CD1c-positive myeloid dendritic cell (primary cell): Measurements from ENCODE around the gene PKIB.
"Not testable (repeated sequence)": the region's sequence is repeated elsewhere in the genome, so short reads cannot be mapped to it uniquely, and the experiment has no call there.

Source experiments
- DNase-seq: peaks from one replicate; pipeline ENCODE4 v3.0.0-alpha.2; 2016; ENCODE audit errors: extremely low spot score

PKIB gene, protein sequence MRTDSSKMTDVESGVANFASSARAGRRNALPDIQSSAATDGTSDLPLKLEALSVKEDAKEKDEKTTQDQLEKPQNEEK

DNA sequence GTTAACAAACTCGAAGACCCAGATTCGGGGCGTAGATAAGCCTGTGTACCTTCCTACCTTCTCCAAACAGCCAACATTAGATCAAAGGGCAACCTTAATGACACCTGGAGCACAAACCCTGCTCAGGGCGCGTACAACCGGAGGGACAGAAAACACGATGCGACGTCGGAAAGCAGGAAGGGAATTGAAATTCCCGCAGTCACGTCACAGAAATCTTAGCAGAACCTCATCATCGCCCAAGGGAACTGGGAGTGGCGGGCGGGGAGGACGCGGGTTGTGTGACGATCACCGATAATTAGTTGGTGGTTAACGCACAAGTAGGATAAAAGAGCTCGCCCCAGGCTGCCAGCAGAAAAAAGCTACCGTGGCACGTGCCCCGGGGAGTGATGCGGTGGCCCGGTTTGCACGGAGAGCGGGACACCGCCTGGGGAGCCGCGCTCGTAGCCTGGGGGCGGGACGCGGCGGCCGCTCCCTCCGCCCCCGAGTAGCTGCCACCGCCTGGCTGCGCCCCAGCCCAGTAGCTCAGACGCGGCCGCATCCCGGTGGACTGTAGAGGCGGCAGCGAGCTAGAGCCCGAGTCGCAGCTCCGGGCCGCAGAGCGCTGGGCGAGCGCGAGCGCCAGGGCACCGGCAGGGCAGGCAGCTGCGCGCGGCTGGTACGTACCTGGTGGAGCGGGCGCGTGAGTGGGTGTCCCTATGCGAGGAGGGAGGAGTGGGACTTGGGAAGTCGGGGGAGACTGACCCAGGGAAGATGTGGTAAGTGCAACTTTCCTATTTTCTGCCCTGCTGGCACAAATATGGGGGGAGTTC is at the start of gene PKIB:
PKIB (plus strand) TSS at position 525 of the 809 bp plus-strand sequence. CDS start 107,390 bp downstream, outside the sequence.
- DNase-seq, result peak; percentile 80

DNA sequence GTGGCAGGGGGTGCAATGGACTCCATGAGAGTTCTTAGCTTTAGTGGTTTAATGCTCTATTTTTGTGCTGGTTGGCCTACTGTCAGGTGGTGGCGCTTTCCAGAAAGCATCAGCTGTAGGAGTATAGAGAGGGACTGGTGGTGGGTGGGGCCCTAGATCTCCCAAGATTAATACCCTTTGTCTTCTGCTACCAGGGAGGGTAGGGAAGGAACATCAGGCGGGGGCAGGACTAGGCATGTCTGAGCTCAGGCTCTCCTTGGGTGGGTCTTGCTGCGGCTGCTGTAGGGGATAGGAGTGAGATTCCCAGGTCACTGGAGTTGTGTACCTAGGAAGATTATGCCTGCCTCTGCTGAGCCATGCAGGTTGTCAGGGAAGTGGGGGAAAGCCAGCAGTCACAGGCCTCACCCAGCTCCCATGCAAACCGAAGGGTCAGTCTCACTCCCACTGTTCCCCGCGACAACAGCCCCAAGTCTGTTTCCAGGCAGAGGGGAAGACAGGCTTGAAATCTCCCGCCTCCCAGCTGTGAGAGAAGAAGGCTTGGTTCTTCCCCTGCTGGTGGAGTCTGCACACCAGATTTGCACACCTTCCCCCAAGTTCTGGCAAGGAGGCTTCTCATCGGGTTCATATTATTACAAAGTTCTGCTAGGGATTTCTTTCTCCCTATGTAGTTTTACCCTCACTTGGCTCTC is 46.7 kb upstream of the PKIB start:
- no peak for DNase-seq

DNA sequence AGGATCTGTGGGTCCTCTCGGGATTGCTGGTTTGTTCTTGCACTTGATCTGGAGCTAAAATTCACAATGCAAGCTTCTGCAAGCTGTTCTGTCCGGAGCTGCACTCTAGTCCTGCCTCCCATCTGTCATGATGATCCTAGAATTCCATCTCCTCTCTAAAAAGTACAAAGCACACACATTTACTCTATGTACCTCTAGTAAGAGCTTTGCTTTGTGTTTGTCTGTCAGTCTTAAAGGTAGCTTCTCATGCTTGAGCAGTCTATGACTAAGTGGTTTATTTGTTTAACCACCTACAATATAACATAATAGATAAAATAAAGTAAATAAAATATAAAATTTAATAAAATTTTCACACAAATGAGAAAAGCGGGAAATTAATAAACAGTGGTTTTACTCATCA is 46.0 kb upstream of the PKIB start:
- no peak for DNase-seq

DNA sequence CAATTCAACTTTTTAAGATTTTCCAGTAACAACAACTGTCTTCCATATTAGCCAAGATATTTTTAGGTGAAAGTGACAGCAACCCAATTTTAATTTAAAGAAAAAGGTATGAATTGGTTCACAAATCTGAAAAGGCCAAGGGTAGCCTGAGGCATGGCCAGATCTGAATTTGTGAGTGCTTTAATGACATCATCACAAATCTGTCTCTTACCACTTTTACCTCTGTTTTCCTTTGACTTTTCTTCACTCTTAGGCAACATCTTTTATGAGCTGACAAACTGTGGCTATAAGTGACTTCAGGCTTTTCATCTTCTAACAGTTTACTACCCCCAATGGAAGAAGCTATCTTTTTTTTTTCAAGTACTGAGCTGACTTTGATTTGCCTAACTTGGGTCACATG is 44.5 kb upstream of the PKIB start:
- no peak for DNase-seq

DNA sequence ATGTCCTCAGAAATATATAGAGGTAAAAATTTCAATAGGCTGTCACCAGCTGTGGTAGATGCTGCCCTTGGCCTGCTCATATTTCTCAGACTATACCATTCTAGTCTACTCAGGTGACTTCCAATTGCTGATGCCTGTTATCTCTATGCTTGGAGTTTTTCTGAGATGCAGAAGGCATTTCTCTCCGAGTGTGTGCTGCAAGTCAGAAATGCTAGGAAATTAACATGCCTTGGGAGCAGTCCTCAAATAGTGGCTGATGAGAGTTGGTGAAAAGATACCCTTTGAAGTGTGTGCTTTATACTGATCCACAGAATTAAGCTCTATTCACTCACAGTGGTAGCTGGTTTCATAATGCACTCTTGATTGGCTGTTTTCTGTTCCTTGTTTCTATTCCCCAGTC is 43.2 kb upstream of the PKIB start:
- peak; percentile 24 for DNase-seq

DNA sequence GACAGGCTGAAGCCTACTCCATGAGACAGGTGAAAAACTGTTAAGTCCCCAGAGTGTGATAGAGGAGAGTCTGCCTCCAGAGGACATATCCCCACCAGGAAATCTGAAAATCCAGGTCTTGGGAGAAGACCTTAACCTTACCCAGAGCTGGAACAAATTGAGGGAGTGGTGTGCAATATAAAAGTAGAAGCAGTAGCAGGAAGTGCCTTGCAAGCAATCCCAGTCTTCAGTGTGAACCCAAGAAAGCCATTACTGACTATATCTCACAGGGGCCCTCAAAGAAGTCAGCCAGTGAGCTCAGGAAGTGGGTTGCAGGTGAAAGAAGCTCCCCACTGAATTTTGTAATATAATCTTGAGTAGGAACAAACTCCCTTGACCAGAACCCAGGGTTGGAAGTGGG is 41.9 kb upstream of the PKIB start:
- DNase-seq, result no peak

DNA sequence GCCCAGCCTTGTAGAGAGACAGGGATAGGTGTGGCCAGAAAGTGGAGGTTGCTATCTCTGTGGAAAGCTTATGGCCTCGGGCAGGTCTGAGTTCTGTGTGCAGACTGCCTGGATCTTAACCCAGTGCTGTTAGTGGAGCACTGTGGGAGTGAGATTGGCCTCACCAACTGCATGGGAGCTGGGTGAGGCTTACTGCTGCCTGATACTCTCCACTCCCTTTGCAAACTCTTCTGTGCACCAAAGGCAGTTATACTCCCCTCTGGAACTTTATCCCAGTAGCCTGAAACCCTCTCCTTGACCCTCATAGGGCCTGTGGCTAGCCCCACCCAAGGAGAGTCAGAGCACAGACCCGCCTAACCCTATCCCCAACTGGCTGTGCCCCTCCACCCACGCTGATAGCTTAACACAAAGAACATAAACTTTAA is 41.4 kb upstream of the PKIB start:
- DNase-seq, result no peak

DNA sequence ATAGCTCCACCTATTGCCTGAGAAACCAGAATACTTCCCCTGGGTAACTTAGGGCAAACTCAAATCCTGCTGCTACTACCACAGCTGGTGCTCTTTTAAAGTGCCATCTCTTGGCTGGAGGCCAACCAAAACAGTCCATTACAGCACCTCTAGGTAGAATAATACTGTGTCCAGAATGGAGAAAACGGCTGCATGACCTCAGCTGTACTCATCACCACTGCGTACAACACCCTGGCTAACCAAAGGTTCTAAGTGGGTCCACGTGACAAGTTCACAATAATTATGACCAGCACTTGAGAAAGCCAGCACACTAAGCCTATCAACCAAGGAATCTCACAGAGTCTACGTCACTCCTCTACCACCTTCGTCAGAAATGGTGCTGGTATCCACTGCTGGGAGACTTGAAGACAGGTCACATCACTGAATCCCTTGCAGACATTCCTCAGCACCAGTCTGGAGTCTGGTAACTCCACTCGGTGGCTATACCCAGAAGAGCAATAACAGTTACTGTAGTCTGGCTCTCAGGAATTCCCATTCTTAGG is 40.9 kb upstream of the PKIB start:
- DNase-seq, result no peak

DNA sequence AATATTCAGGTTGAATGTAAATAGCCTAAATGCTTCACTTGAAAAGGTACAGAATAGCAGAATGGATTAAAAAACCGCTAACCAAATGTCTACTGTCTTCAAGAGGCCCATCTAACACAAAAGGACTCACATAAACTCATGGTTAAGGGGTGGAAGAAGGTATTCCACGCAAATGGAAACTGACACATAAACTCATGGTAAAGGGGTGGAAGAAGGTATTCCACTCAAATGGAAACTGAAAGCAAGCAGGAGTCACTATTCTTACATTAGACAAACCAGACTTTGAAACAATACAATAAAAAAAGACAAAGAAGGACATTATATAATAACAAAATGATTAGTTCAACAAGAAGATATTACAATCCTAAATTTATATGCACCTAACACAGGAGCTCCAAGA is 38.3 kb upstream of the PKIB start:
- DNase-seq, result no peak

DNA sequence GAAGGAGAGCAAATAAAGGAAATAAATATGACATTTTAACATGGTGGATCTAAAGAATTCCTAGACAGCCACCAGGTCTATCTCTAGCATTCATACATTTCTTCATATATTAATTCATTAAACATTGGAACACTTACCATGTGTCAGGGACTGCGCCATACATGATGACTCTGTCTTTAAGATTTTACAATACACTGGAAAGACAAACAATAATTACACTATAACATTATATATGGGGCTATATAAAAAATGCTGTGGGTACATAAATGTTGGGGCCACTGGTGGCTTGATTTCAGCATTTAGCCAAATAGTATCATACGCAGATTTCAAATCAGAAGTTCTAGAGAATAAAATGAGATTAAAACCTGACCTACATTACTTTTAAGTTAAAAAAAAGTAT is 33.3 kb upstream of the PKIB start:
- no peak for DNase-seq

DNA sequence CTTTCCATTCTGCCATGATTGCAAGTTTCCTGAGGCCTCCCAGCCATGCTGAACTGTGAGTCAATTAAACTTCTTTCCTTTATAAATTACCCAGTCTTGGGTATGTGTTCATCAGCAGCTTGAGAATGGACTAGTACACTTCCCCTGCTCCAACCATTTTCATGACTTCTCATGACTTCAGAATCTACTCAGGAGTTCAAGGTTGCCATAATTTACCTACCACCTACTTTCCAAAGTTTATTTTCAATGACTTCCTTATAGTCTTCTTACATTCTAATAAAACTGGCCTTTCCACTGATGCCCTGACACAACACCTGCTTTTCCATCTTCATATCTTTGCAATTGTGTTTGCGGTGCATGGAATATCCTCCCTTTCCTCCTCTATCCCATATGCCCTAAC is 31.2 kb upstream of the PKIB start:
- no peak for DNase-seq

DNA sequence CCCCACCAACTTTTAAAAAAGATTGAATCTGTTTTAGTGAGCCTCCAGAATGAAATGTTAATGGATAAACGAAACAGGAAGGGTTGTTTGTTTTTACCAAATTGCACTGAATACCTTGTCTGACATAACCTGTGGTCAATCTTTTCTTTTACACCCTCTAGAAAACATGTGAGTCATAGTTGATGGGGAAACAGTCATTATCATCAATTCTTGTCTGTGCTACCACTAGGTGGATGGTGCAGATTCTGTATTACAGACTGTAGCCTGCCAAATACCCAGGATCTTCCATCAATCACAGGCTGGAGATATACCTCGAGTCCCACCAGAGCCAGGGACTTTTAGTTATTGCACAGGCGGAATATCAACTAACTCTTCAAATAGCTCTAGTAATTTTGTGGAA is 29.5 kb upstream of the PKIB start:
- no peak for DNase-seq

DNA sequence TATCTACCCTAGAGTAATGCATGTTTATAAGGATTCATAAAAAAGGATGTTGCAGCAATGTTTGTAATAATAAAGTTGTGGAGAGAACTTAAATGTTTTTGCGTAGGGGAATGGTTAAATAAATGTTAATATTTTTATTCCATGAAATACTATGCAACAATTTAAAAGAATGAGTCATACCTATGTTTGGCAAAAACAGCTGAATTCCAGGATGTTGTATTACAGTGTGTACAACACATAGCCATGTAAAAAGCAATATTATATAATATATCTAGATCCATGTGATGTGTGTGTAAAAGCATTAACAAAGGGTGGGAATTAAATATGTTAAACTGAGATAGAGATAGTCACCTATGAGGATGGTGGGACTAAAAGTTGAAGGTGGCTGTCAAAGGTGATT is 21.1 kb upstream of the PKIB start:
- no peak for DNase-seq

DNA sequence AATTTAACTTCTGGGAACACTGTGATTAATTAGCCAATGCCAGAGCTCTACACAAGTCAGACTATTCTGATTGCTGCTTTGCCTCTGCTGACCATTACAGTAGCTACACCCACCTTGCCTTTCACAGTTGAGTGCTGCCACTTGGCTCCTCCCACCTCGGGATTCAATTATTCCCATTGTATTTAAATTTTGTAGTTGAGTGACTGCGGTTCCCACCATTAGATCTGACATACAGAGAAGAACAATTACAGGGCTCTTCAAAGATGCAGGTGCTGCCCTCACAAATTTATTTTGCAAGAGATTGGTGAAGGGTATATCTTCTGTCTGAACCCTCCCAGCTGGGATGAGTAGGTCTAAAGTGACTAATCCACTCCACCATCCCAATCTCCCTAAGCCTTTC is 11.9 kb upstream of the PKIB start:
- DNase-seq, result not testable (repeated sequence)

DNA sequence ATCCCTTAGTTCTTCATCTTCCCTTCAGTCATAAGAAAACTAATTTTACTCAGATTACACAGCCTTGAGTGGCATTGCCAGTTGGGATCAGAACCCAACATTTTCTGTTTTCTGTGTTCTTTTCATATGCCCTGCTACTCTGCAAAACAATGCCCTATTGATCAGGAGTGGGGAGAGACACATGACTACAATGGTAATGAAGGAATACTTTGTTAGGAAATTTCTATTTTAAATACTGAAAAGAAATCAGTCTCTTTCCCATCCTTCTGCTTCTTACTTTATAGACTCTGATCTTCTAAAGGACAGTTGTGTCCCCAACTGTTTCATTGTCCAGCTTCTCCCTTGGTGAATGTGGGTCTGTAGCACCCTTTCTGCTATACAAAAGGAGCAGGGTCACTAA is 5.5 kb upstream of the PKIB start:
- no peak for DNase-seq

DNA sequence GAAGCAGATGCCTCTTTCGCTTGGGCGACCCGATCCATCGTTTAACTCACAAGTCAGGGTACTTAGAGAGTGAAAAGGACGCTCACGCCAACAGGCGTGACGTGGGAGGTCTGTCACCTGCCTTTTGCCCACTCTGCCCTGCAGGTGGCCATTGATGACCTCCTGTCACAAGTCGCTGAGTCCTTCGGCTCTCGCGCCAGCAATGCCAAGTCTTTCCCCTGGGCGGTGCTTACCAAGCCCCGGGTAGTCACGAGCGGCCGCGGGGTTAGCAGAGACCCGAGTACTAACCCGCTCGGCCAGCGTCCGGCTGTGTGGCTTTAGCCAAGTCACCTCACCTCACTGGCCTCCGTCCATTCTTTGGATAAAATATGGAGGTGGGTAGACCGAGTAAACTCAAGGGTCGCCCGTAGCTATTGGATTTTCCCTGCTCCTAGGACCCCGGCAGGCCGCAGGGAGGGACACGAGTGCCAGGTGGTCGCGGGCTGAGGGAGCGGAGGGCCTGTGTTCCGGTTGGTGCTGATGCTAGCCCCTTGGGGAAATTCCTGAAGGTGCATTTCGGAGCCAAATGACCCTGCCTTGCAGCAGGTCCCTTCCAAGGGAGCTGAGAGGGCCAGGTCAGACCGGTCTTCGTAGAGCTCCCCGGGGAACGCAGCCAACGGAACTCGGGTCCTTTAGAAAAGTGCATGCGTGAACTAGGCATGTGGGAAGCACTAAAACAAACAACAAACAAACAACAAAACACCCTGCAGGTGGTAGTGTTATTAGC is 668 bp downstream of the PKIB start:
- peak; percentile 39 for DNase-seq

DNA sequence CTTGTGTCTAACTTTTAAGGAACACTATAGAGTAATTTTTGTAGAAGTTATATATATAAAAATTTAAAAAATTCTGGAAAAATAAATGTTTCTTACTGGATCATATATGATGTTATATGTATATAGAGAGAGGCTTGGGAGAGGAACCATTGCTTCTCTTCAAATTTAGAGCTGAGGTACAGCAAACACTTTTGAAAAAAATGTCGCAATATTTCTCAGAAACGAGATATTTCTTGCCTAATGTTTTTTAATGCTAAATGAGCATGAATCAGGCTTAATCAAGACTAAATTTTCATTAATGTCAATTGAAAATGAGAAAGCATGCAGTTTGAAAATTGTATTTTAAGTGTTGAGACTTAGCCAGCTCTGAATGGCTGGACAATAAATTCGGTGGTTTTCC is 2.6 kb downstream of the PKIB start:
- DNase-seq, result no peak

DNA sequence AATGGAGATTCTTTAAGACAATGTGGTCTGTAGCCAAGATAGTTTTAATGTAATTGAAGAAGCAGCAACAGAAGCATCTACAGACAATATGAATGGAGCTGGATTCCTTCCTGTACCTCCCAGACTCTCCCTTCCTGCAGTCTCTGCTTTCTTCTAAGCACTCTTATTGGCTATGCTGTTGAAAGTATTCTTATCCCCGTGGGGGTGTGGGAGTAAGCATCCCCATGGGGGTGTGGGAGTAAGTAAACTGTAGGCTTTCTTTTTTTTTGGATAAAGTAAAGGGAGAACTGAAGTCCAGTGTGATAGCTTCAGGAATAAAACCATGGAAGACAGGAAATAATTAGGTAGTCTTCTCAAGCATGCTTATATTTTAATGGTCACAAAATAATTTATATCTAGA is 4.1 kb downstream of the PKIB start:
- no peak for DNase-seq

DNA sequence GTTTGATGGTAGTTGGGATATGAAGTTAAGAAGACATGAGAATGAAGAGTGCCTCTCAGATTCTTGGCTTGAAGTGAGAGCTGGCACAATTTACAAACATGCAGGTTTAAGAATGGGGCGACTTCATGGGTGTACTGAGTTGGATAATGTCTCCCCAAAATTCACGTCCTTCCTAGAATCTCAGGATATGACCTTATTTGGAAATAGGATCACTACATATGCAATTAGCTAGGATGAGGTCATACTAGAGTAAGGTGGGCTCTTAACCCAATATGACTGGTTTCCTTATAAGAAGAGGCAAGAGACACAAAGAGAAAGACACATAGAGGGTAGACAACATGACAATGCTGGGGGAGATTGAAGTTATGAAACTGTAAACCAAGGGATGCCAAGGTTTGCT is 5.2 kb downstream of the PKIB start:
- DNase-seq, result no peak

DNA sequence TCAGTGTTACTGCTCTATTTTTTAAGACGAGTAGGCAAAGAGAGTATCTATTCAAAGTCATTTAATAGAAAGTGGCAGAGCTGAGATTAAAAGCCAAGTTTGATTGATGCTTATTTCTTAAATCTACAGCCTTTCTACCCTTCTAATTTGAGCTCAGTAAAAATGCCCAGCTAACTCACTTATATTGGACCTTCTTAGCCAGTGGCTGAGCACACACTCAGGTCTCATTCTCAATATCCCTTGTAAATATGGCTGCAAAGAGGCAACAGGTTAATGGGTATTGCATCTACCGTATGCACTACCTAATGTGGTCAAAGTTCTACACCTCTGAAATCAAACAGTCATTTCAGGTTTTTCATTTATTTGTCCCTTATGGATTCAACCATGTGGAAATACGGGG is 6.7 kb downstream of the PKIB start:
- DNase-seq, result no peak

DNA sequence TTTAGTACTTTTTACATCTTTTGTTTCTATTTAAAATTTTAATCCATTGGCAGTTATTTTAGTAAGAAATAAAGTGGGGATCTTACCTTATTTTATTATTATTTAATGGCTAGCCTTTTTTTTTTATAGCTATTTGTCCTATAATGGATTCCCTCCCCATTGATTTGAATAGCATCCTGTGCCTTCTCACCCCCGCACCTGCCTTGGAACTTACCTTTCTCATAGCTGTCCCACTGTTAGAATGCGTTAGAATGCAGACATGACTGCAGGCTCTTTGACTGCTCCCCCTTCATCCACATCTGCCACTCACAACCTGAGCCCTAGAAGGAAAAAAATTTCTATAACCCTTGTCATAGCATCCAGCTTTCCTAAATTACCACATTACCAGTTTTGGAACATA is 9.1 kb downstream of the PKIB start:
- no peak for DNase-seq

DNA sequence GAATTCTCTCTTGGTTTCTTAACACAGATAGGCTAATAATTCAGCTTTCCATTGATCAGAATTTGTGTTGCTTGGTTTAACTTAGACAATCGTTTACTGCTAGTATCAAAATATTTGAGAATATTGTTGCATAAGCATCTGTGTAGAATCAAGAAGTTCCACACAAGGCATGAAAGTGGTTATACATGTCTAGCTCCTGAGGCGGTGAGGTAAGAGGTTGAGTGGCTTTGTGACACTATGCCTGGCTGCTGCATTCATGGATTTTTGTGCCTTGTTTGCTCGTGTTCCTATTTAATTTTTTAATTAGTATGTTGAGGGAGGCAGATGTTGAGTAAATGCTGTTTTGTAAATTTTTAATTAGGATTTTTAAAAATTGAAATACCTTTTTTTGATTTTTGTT is 10.2 kb downstream of the PKIB start:
- no peak for DNase-seq
